DND-41 (cell line): ENCODE measurements around the gene ABCA7.

Source experiments
- EZH2 ChIP-seq: IDR thresholded peaks from 3 replicates; pipeline ENCODE4 v1.6.1; 2012; ENCODE audit warnings: borderline replicate concordance, low read depth, mild to moderate bottlenecking, moderate library complexity, low read length, inconsistent platforms; ENCODE audit not compliant: severe bottlenecking
- TF ChIP-seq, protein P1 (sequence below): IDR thresholded peaks from 2 replicates; pipeline ENCODE4 v1.5.1; 2012; ENCODE audit warnings: borderline replicate concordance, low read length, moderate library complexity, mild to moderate bottlenecking; ENCODE audit not compliant: poor library complexity, severe bottlenecking; ENCODE audit errors: extremely low read depth

DNA sequence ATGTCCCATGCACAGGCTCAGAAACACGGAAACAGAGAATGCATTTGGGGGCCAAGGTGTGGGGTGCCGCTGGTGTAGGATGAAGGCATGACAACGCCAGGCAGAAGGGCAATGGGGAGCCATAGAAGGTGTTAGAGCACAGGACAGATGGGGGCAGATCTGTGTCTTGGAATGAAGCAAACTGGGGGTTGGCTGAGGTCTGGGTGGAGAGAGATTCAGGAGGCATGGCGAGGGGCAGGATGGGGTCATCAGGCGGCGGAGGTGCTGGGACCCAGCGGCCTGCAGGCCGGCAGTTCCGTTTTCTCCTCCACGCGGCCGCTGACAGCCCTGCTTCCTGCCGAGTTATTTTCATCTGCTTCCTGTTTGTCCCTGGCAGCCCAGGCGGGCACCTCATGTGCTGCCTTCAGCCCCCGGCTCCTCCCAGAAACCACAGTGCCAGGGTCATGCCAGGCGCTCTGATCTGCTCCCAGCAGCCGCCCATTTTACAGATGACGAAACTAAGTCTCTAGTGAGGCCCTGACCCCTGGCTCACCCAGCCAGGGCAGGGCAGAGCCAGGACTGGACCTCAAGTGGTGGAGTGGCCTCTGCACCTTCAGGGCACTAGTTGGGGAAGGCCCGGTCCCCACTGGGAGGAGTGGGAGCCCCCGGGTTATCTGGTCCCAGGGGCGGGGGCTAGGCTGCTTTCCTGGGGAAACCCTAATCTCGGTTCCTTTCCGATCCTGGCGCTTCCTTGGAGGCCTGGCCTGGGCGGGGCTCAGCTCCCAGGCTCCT is 29.3 kb downstream of the ABCA7 start:
- no peak for TF ChIP-seq EZH2
- TF ChIP-seq, protein P1, sequence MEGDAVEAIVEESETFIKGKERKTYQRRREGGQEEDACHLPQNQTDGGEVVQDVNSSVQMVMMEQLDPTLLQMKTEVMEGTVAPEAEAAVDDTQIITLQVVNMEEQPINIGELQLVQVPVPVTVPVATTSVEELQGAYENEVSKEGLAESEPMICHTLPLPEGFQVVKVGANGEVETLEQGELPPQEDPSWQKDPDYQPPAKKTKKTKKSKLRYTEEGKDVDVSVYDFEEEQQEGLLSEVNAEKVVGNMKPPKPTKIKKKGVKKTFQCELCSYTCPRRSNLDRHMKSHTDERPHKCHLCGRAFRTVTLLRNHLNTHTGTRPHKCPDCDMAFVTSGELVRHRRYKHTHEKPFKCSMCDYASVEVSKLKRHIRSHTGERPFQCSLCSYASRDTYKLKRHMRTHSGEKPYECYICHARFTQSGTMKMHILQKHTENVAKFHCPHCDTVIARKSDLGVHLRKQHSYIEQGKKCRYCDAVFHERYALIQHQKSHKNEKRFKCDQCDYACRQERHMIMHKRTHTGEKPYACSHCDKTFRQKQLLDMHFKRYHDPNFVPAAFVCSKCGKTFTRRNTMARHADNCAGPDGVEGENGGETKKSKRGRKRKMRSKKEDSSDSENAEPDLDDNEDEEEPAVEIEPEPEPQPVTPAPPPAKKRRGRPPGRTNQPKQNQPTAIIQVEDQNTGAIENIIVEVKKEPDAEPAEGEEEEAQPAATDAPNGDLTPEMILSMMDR, result no peak
